ENCODE measurements around the gene RNF166. TPM values are rescaled to one million over a fixed set of nuclear protein-coding genes. Genes with fewer than 3 reads are reported as not detected.

The RNF166 gene
- total and polyA plus RNA-seq, 8 donors = 9.7 to 40.9 (median 11.8) TPM

- no peak overlapping the region for H3K27ac ChIP-seq
- H3K36me3 ChIP-seq = peaks cover 0 to 18% (median 0%) of the 10 kb centered on the region in 3 donors
- TF ChIP-seq CTCF (IDR thresholded peaks at IDR 0.05) = no peak
- DNase-seq = no peak
- no peaks in the 10 kb centered on the region for H3K9me3 ChIP-seq
- ATAC-seq = no peak
- no peak overlapping the region for H3K4me3 ChIP-seq
- intact Hi-C loops (cut with DNase I) = no loop called here
- no peaks in the 10 kb centered on the region for H3K27me3 ChIP-seq
- 94 to 98% methylated on average over 17 of the region's 17 CpGs for WGBS, 2 donors
- no peak for FAIRE-seq
- H3K4me1 ChIP-seq = no peaks in the 10 kb centered on the region
These were observed 15.0 kb upstream of the RNF166 start for GRCh38 chr16:88721236-88721635.

GRCh38 chr16:88720396-88720970, 14.3 kb upstream of the RNF166 start:
- 91 to 97% methylated on average over 17 to 23 of the region's 23 CpGs for WGBS, 2 donors
- Histone ChIP-seq H3K27ac (no peak overlapping the region), H3K36me3 (peaks cover 0 to 25% (median 3%) of the 10 kb centered on the region in 3 donors), H3K9me3 (no peaks in the 10 kb centered on the region), H3K27me3 (no peaks in the 10 kb centered on the region), H3K4me1 (no peaks in the 10 kb centered on the region), H3K4me3 (no peak overlapping the region)
- intact Hi-C loops (cut with DNase I) = no loop called here
- DNase-seq = no peak
- TF ChIP-seq CTCF (IDR thresholded peaks at IDR 0.05) = no peak
- no peak for ATAC-seq
- no peak for FAIRE-seq

- intact Hi-C loops (cut with DNase I) = no loop called here
- Histone ChIP-seq H3K4me1 (no peaks in the 10 kb centered on the region), H3K4me3 (no peak overlapping the region), H3K27me3 (no peaks in the 10 kb centered on the region), H3K9me3 (no peaks in the 10 kb centered on the region), H3K27ac (no peak overlapping the region), H3K36me3 (peaks cover 0 to 25% (median 8%) of the 10 kb centered on the region in 3 donors)
- FAIRE-seq (no peak), DNase-seq (no peak), ATAC-seq (no peak)
- 95% methylated on average over 19 of the region's 19 CpGs for WGBS, 2 donors
- no peak for TF ChIP-seq CTCF (IDR thresholded peaks at IDR 0.05)
These were observed 13.7 kb upstream of the RNF166 start for GRCh38 chr16:88719933-88720296.

- peaks cover 0 to 22% (median 12%) of the 10 kb centered on the region in 3 donors for H3K36me3 ChIP-seq
- no peak for TF ChIP-seq CTCF (IDR thresholded peaks at IDR 0.05)
- H3K27me3 ChIP-seq = no peaks in the 10 kb centered on the region
- DNase-seq (no peak), ATAC-seq (no peak), FAIRE-seq (no peak)
- intact Hi-C loops (cut with DNase I) = no loop called here
- H3K27ac ChIP-seq = no peak overlapping the region
- no peaks in the 10 kb centered on the region for H3K9me3 ChIP-seq
- no peaks in the 10 kb centered on the region for H3K4me1 ChIP-seq
- no peak overlapping the region for H3K4me3 ChIP-seq
- 93 to 95% methylated on average over 29 of the region's 29 CpGs for WGBS, 2 donors
These were observed 13.2 kb upstream of the RNF166 start for GRCh38 chr16:88719267-88719932.

- WGBS, 2 donors = 93 to 96% methylated on average over 11 of the region's 11 CpGs
- TF ChIP-seq CTCF (IDR thresholded peaks at IDR 0.05) = no peak
- Histone ChIP-seq H3K4me1 (no peaks in the 10 kb centered on the region), H3K27me3 (no peaks in the 10 kb centered on the region), H3K9me3 (no peaks in the 10 kb centered on the region), H3K4me3 (no peak overlapping the region), H3K36me3 (peaks cover 0 to 22% (median 12%) of the 10 kb centered on the region in 3 donors), H3K27ac (no peak overlapping the region)
- intact Hi-C loops (cut with DNase I) = no loop called here
- FAIRE-seq (no peak), DNase-seq (no peak), ATAC-seq (no peak)
These were observed 12.0 kb upstream of the RNF166 start for GRCh38 chr16:88718178-88718577.

All from pancreas (tissue), 10 donors.